Stomach smooth muscle (tissue), 2 donors: ENCODE data around the gene ILK.

Source experiments
- H3K27ac ChIP-seq: one replicate; pipeline ENCODE4 v1.7.0; 2013; ENCODE audit warnings: mild to moderate bottlenecking, low read length, inconsistent platforms
- H3K27me3 ChIP-seq, 2 donors: one replicate each; pipeline ENCODE4 v1.7.0; 2013; ENCODE audit warnings: low read length in 2 of 2; ENCODE audit not compliant: insufficient read depth in 2 of 2, control insufficient read depth in 1 of 2
- H3K36me3 ChIP-seq, 2 donors: one replicate each; pipeline ENCODE4 v1.7.0; 2013; ENCODE audit warnings: low read length in 2 of 2; ENCODE audit not compliant: control insufficient read depth in 2 of 2, insufficient read depth in 2 of 2
- H3K4me1 ChIP-seq: one replicate; pipeline ENCODE4 v1.7.0; 2013; ENCODE audit warnings: low read length; ENCODE audit not compliant: control insufficient read depth, insufficient read depth
- H3K4me3 ChIP-seq, 2 donors: one replicate each; pipeline ENCODE4 v1.7.0; 2013; ENCODE audit warnings: low read length in 2 of 2
- H3K9ac ChIP-seq, 2 donors: one replicate each; pipeline ENCODE4 v1.7.0; 2013; ENCODE audit warnings: low read length in 2 of 2, mild to moderate bottlenecking in 1 of 2
- H3K9me3 ChIP-seq, 2 donors: one replicate each; pipeline ENCODE4 v1.7.0; 2013; ENCODE audit warnings: low read length in 2 of 2; ENCODE audit not compliant: control insufficient read depth in 2 of 2
- donor health status: healthy.
- donor health status: Pancreatic carcinoma.

ILK gene

DNA sequence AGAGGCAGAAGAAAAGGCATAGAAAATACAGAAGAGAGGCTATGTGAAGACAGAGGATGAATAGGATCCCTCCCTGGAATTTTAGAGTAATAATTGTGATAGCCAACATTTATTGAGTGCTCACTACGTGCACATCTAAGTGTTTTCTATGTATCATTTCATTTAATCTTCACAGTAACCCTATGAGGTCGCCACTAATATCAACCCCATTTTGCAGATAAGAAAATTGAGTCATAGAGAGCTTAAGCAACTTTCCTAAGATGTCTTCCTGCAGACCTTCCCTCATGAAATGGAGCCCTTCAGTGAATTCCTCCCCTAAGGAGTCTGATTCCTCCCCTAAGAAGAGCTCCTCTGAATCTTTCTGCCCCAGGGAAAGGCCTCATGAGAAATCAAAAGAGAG, 38.2 kb upstream of the ILK start:
- Histone ChIP-seq H3K9ac (no peak overlapping the region), H3K36me3 (peaks cover 0 to 8% of the 10 kb centered on the region in 2 donors), H3K4me3 (no peak overlapping the region), H3K27ac (no peak overlapping the region), H3K9me3 (no peaks in the 10 kb centered on the region), H3K4me1 (peaks cover 11% of the 10 kb centered on the region), H3K27me3 (no peaks in the 10 kb centered on the region)

DNA sequence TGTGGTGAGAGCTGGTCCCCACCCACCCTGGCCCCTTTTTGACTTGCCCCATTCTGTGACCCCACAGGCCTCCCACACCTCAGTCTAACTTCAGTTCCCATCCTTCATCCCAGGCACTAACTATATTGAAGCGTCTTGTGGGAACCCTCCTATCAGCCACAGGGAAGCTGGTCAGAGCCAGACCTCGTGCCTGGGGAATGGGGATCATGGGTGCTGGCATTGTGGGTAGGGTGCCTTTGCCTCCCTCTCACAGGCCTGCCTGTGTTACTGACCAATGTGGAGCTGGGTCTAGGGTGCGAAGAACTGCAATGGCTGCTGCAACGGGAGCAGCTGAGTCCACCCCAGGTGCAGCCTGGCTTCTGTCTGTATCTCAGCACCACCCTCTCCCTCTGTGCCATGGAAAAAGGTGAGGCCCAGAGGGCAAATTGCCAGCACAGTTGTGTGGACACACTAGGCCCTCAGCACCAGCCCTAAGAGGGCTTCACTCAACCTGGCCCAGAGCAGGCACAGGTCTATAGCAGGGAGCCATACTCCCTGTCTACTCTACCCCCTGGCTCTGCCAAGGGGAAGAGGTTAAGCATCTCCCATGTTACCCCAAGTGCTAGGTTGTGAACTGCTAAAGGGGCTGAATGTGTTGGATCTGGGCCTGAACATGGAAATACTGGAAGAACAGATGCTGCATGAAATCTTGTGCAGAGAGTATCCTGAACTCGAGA, 37.4 kb upstream of the ILK start:
- Histone ChIP-seq H3K9me3 (no peaks in the 10 kb centered on the region), H3K27ac (no peak overlapping the region), H3K27me3 (no peaks in the 10 kb centered on the region), H3K4me1 (peaks cover 11% of the 10 kb centered on the region), H3K4me3 (no peak overlapping the region), H3K9ac (no peak overlapping the region), H3K36me3 (peaks cover 0 to 8% of the 10 kb centered on the region in 2 donors)

DNA sequence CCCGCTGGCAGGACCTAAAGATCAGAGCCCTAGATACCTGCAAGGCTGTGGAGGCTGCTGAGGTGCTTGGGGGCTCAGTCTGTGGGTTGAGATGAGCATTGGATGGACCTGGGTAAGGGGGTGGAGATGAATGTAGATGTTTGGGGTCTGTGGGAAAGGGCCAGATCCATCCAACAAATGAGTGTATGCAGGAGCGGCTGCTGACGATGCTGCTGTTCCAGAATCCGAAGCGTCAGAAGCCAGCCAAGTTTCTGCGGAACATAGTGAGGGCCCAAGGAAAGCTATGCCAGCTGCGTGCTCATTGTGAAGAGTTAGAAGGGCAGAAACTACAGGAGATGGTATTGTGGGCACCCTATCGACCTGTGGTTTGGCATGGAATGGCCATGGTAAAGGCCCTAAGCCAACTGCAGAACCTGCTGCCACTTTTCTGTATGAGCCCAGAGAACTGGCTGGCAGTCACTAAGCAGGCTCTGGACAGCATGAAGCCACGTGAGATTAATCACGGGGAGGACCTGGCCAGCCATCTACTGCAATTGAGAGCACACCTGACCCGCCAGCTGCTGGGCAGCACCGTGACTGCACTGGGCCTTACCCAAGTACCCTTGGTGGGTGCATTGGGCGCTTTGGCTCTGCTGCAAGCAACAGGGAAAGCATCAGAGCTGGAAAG, 36.7 kb upstream of the ILK start:
- Histone ChIP-seq H3K4me1 (peaks cover 16% of the 10 kb centered on the region), H3K9ac (no peak overlapping the region), H3K9me3 (no peaks in the 10 kb centered on the region), H3K27me3 (no peaks in the 10 kb centered on the region), H3K36me3 (peaks cover 0 to 8% of the 10 kb centered on the region in 2 donors), H3K4me3 (no peak overlapping the region), H3K27ac (no peak overlapping the region)

DNA sequence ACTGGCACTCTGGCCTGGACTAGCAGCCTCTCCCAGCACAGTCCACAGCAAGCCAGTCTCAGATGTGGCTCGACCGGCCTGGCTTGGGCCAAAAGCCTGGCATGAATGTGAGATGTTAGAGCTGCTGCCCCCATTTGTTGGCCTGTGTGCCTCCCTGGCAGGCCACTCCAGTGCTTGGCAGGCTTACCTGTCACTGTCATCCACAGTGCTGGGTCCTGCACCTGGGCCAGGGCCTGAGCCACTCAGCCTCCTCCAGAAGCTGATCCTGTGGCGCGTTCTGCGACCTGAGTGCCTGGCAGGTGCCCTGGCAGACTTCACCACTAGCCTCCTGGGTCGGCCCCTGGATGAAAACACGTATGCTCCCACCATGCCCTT, 36.2 kb upstream of the ILK start:
- H3K9ac ChIP-seq, result no peak overlapping the region
- H3K36me3 ChIP-seq, result peaks cover 0 to 8% of the 10 kb centered on the region in 2 donors
- H3K9me3 ChIP-seq, result no peaks in the 10 kb centered on the region
- H3K4me1 ChIP-seq, result peaks cover 21% of the 10 kb centered on the region
- no peaks in the 10 kb centered on the region for H3K27me3 ChIP-seq
- H3K4me3 ChIP-seq, result no peak overlapping the region
- H3K27ac ChIP-seq, result no peak overlapping the region

DNA sequence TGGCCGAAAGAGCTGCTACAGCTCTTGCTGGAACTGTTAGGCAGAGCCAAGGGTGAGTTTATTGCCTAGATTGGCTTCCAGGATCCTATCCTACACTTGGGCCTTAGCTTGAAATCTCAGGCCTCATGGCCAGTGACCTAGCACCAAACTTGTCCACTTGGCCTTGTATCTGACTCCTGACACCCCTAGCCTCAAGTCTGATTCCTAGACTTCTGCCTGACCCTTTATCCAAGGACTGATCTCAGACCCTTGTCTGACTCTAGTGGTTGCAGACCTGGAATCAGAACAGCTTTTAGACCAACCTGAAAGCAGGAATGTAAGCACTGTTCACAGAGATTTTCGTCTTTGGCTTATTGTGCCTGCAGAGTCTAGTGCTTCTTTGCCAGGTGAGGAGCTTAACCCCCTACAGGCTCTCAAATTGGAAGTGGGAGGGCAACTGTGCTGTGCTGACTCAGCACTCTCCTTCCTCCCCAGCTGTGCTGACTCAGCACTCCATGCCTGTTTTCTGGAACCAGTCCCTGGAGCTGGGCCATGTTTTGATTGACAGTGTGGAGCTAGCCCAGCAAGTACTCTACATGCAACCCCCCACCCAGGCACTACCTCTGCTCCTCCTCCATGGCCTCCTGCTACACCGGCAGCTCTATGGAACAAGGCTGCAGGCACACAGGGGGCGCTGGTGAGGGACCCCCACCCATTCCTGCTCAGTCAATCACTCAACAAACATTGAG, 35.2 kb upstream of the ILK start:
- Histone ChIP-seq H3K27ac (no peak overlapping the region), H3K9me3 (no peaks in the 10 kb centered on the region), H3K9ac (no peak overlapping the region), H3K36me3 (peaks cover 0 to 8% of the 10 kb centered on the region in 2 donors), H3K4me1 (peaks cover 24% of the 10 kb centered on the region), H3K4me3 (no peak overlapping the region), H3K27me3 (no peaks in the 10 kb centered on the region)

DNA sequence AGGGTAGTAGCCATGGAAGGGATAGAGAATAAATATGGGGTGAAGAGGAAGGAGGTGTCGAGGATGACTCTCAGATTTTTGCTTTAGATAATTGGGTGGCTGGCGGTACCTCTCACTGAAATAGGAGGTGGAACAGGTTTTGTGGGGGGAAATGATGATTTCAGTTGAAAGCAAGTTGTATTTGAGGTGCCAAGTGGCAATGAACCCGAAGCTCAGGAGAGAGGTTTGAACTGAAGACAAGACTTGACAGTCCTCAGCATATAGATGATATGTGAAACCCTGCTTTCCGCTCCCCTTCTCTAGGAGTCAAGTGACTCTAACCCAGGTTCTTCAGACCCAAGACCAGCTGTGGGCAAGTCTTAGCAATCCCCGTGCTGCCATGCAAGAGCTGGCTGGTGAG, 33.9 kb upstream of the ILK start:
- Histone ChIP-seq H3K27me3 (no peaks in the 10 kb centered on the region), H3K9ac (no peak overlapping the region), H3K27ac (no peak overlapping the region), H3K4me3 (no peak overlapping the region), H3K4me1 (peaks cover 24% of the 10 kb centered on the region), H3K9me3 (no peaks in the 10 kb centered on the region), H3K36me3 (peaks cover 0 to 2% of the 10 kb centered on the region in 2 donors)

DNA sequence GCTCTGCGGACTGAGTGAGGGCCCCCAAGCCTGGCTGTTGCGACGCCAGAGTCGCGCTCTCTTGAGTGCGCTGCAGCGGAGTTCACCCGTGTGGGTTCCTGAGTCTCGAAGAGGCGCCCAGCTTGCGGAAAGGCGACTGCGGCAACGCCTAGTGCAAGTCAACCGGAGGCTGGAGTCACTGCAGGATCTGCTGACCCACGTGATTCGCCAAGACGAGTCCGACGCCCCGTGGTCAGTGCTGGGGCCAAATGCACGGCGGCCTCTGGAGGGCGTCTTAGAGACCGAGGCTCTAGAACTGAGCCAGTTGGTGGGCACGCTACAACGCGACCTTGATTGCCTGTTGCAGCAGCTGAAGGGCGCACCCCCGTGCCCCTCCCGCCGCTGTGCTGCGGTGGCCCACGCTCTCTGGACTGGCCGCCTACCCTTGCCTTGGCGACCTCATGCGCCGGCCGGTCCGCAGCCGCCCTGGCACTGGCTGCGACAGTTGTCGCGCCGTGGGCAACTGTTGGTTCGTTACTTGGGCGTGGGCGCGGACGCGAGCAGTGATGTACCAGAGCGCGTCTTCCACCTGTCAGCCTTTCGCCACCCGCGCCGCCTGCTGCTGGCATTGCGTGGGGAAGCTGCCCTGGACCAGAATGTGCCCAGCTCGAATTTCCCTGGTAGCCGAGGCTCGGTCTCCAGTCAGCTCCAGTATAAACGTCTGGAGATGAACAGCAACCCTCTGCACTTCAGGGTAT, 32.7 kb upstream of the ILK start:
- Histone ChIP-seq H3K9me3 (no peaks in the 10 kb centered on the region), H3K27me3 (no peaks in the 10 kb centered on the region), H3K4me1 (peaks cover 27% of the 10 kb centered on the region), H3K4me3 (no peak overlapping the region), H3K36me3 (peaks cover 0 to 2% of the 10 kb centered on the region in 2 donors), H3K27ac (no peak overlapping the region), H3K9ac (no peak overlapping the region)

DNA sequence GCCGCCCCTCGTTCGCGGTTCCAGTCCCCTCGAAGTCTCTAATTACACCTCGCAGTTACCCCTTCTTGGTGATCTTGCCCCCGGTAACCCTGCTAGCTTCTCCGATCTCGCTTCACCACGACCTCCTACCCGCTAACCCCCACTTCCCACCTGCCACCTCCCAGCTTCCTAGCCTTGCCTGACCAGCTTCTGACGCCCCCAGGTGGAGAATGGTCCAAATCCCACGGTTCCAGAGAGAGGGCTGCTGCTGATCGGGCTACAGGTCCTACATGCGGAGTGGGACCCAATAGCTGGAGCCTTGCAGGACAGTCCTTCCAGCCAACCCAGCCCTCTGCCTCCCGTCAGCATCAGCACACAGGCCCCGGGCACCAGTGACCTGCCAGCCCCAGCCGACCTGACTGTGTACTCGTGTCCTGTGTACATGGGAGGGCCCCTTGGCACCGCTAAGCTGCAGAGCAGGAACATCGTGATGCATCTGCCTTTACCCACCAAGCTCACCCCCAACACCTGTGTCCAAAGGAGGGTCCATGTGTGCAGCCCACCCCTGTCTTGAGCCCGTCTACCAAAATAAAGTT, 32.1 kb upstream of the ILK start:
- Histone ChIP-seq H3K36me3 (no peaks in the 10 kb centered on the region), H3K9ac (no peak overlapping the region), H3K27me3 (no peaks in the 10 kb centered on the region), H3K4me3 (no peak overlapping the region), H3K4me1 (peaks cover 31% of the 10 kb centered on the region), H3K27ac (no peak overlapping the region), H3K9me3 (no peaks in the 10 kb centered on the region)

DNA sequence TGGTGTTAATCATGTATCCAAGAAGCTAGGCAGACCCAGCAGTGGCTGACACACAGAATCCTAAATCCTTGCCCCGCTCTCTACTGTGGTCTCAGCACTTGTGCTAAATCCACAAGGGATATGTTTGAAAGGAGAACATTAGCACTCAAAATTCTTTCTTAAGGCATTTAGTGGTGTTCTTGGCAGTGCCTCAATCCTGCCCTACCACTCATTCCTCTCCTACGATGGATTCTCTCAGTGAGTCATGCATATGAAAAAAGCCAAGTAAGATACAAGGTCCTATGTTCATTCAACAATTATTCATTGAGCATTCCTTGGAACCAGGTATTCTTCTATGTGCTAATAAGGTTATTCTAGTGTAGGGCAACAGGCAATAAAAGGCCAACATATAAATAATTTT, 31.4 kb upstream of the ILK start:
- H3K9ac ChIP-seq, result no peak overlapping the region
- no peaks in the 10 kb centered on the region for H3K27me3 ChIP-seq
- no peak overlapping the region for H3K27ac ChIP-seq
- no peaks in the 10 kb centered on the region for H3K36me3 ChIP-seq
- H3K9me3 ChIP-seq, result no peaks in the 10 kb centered on the region
- peaks cover 38% of the 10 kb centered on the region for H3K4me1 ChIP-seq
- H3K4me3 ChIP-seq, result no peak overlapping the region
